ENCODE measurements around the gene PDE1A.

The PDE1A gene

GRCh38 chr2:182358601-182359000, 68.2 kb downstream of the PDE1A start:
- POLR2A ChIA-PET = no interaction called here

GRCh38 chr2:182355815-182356214, 71.0 kb downstream of the PDE1A start:
- Histone ChIP-seq H3K9me3 (ENCODE audit: control insufficient read depth, insufficient read depth, low read depth, low read length) (no peaks in the 10 kb centered on the region), H3K36me3 (ENCODE audit: control insufficient read depth in 2 of 2, insufficient read depth in 1 of 2, low read length in 2 of 2) (no peaks in the 10 kb centered on the region), H3K27ac (ENCODE audit: extremely low read depth, low read depth, low read length) (no peak overlapping the region), H3K4me1 (ENCODE audit: control insufficient read depth, insufficient read depth, low read length) (peaks cover 6% of the 10 kb centered on the region; the same call in 1 of the 2 replicates), H3K4me3 (ENCODE audit: low read depth, low read length) (no peak overlapping the region)
- TF ChIP-seq ZNF169 (tag by site-specific recombination; IDR thresholded peaks at IDR 0.05) (no peak), ZNF560 (tag by site-specific recombination; IDR thresholded peaks at IDR 0.05; ENCODE audit: borderline replicate concordance) (no peak), ZNF175 (tag by site-specific recombination; IDR thresholded peaks at IDR 0.05) (no peak), ZFP3 (tag by site-specific recombination; IDR thresholded peaks at IDR 0.05; ENCODE audit: low read depth) (no peak), OVOL3 (tag by site-specific recombination; IDR thresholded peaks at IDR 0.05) (no peak), ZEB2 (tag by site-specific recombination; IDR thresholded peaks at IDR 0.05) (no peak), ZBTB7A (tag by site-specific recombination; IDR thresholded peaks at IDR 0.05; ENCODE audit: low read depth) (no peak), ZNF677 (tag by site-specific recombination; IDR thresholded peaks at IDR 0.05) (no peak), ZNF777 (tag by site-specific recombination; IDR thresholded peaks at IDR 0.05; ENCODE audit: borderline replicate concordance) (no peak), KLF16 (tag by site-specific recombination; IDR thresholded peaks at IDR 0.05) (no peak), PRDM6 (tag by site-specific recombination; IDR thresholded peaks at IDR 0.05) (no peak), ZNF302 (tag by site-specific recombination; IDR thresholded peaks at IDR 0.05; ENCODE audit: low read depth) (no peak), ZNF324 (tag by site-specific recombination; IDR thresholded peaks at IDR 0.05) (no peak), ZNF830 (tag by site-specific recombination; IDR thresholded peaks at IDR 0.05; ENCODE audit: low read depth) (no peak), ZBTB48 (tag by site-specific recombination; IDR thresholded peaks at IDR 0.05) (no peak), FEZF1 (tag by site-specific recombination; IDR thresholded peaks at IDR 0.05) (no peak), PATZ1 (tag by site-specific recombination; IDR thresholded peaks at IDR 0.05) (no peak), ZNF274 (IDR thresholded peaks at IDR 0.05; ENCODE audit: low read length) (no peak), ZNF274 (tag by site-specific recombination; IDR thresholded peaks at IDR 0.05; ENCODE audit: borderline replicate concordance) (no peak), ZNF596 (tag by site-specific recombination; IDR thresholded peaks at IDR 0.05) (no peak)
- TF ChIP-seq, protein P1, sequence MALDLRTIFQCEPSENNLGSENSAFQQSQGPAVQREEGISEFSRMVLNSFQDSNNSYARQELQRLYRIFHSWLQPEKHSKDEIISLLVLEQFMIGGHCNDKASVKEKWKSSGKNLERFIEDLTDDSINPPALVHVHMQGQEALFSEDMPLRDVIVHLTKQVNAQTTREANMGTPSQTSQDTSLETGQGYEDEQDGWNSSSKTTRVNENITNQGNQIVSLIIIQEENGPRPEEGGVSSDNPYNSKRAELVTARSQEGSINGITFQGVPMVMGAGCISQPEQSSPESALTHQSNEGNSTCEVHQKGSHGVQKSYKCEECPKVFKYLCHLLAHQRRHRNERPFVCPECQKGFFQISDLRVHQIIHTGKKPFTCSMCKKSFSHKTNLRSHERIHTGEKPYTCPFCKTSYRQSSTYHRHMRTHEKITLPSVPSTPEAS (tag by site-specific recombination; IDR thresholded peaks at IDR 0.05) = no peak
- ChIA-PET POLR2A (no interaction called here), CTCF (no interaction called here)

More at GRCh38 chr2:182358601-182359000, 68.2 kb downstream of the PDE1A start:
- H3K4me3 ChIP-seq (ENCODE audit: low read depth, low read length) = no peak overlapping the region
- H3K9me3 ChIP-seq (ENCODE audit: control insufficient read depth, insufficient read depth, low read depth, low read length) = no peaks in the 10 kb centered on the region
- H3K36me3 ChIP-seq (ENCODE audit: control insufficient read depth in 2 of 2, insufficient read depth in 1 of 2, low read length in 2 of 2) = no peaks in the 10 kb centered on the region
- H3K4me1 ChIP-seq (ENCODE audit: control insufficient read depth, insufficient read depth, low read length) = peaks cover 6% of the 10 kb centered on the region; the same call in 1 of the 2 replicates
- H3K27ac ChIP-seq (ENCODE audit: extremely low read depth, low read depth, low read length) = no peak overlapping the region
- CTCF ChIA-PET = interaction anchor here (0.7 kb wide), 1 partner anchor 10 kb away, joined by 3 read pairs; no protein-coding TSS in a partner anchor
- TF ChIP-seq ZNF747 (tag by site-specific recombination; IDR thresholded peaks at IDR 0.05) = no peak
- peak; percentile 34; the same call in 1 of the 2 replicates for TF ChIP-seq ZNF366 (tag by site-specific recombination; conservative IDR thresholded peaks at IDR 0.05)
